Mononuclear cell (primary cell): ENCODE results near the gene DDA1. TPM values are rescaled to one million over a fixed set of nuclear protein-coding genes. Genes with fewer than 3 reads are reported as not detected.
"Not testable (repeated sequence)": the region's sequence is repeated elsewhere in the genome, so short reads cannot be mapped to it uniquely, and the experiment has no call there.

ENCODE experiments used
- H3K27me3 ChIP-seq: 2 replicates; pipeline ENCODE4 v1.6.0; 2011; ENCODE audit warnings: low read length, control low read depth; ENCODE audit not compliant: insufficient read depth
- H3K4me1 ChIP-seq: 2 replicates; pipeline ENCODE4 v1.5.1; 2011; ENCODE audit warnings: mild to moderate bottlenecking, low read length, control low read depth; ENCODE audit not compliant: insufficient read depth
- H3K4me3 ChIP-seq: 2 replicates; pipeline ENCODE4 v1.5.1; 2011; ENCODE audit warnings: mild to moderate bottlenecking, low read length, moderate library complexity
- H3K9me3 ChIP-seq: 2 replicates; pipeline ENCODE4 v1.5.1; 2011; ENCODE audit warnings: low read depth, mild to moderate bottlenecking, control low read depth, low read length
- total RNA-seq: library from RNA; depleted of rRNA; stranded (reverse); fragments of >200 nt; gene quantifications from one replicate; pipeline ENCODE4 v1.2.3, GENCODE V29; 2012

DDA1 gene
- total RNA-seq, 1 donor: 13.7 TPM

DNA sequence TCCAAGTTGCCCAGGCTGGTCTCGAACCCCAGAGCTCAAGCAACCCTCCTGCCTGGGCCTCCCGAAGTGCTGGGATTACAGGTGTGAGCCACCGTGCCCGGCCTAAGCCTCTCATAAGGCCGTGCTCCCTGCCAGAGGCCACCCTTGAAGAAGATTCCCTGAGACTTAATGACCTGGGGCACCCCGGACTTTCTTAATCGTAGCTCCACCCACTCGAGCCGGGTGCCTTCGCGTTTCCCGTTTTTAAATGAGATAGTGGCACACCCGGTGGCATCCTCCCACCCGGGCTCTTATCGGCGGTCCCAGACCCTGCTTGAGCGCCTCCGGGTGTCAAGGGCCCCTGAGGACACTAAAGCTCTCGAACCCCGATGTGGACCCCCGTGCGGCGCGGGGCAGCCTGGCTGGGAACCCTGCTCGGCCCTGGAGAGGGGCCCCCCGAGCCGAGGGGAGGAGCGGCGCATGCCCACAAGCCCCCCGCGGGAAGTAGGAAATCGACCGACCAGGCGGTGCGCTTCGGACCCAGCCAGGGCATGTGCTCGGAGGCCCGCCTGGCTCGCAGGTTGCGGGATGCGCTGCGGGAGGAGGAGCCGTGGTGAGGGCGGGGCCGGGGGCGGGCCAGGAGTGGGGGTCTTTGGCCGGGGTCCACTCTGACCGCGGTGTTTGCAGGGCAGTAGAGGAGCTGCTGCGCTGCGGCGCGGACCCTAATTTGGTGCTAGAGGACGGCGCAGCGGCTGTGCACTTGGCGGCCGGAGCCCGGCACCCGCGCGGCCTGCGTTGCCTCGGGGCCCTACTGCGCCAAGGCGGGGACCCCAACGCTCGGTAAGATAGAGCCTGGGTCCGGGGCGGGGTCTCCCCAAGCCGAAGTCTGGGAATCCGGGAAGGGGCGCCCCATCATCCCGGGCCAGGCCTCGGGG, 27.7 kb upstream of the DDA1 start, which contains the start of gene ANKLE1:
ANKLE1 (plus strand) TSS at position 511 of the 914 bp plus-strand sequence; CDS start at position 531, 20 bp downstream.
- no peaks in the 10 kb centered on the region for H3K27me3 ChIP-seq
- no peaks in the 10 kb centered on the region for H3K9me3 ChIP-seq
- H3K4me1 ChIP-seq: peaks cover 23% of the 10 kb centered on the region
- H3K4me3 ChIP-seq: peak within 1 kb of the TSS; percentile 44

DNA sequence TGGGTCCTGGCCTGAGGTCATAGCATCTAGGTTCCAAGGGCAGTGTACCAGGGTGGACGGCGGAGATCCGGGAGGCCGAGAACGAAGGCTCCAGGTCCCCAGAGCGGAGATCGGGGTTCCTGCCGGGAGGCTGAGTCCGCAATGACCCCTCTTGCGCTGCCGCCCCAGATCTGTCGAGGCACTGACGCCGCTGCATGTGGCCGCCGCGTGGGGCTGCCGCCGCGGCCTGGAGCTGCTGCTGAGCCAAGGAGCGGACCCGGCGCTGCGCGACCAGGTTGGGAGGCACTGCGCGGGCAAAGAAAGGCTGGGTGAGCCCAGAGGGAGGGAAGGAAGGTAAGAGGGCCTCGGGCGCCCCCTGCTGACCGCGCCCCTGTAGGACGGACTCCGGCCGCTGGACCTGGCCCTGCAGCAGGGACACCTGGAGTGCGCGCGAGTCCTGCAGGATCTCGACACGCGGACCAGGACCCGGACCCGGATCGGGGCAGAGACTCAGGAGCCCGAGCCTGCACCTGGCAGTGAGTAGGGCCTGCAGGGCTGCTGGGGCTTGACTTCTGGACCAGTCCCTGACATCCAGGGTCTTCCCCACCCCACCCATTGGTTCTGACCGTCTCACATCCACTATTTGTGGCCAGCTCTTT, 26.8 kb upstream of the DDA1 start:
- H3K27me3 ChIP-seq: no peaks in the 10 kb centered on the region
- H3K4me1 ChIP-seq: peaks cover 23% of the 10 kb centered on the region
- H3K4me3 ChIP-seq: peak overlapping the region; percentile 44
- no peaks in the 10 kb centered on the region for H3K9me3 ChIP-seq

DNA sequence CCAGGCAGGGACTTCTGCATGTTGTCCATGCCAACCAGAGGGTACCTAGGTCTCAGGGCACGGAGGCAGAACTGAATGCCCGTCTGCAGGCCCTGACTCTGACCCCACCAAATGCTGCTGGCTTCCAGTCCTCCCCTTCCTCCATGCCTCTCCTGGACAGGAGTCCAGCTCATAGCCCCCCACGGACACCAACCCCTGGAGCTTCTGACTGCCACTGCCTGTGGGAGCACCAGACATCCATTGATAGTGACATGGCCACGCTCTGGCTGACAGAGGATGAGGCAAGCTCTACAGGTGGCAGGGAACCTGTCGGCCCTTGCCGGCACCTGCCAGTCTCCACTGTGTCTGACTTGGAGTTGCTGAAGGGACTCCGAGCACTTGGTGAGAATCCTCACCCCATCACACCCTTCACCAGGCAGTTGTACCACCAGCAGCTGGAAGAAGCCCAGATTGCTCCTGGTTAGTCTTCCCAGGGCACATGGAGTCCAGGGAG, 25.8 kb upstream of the DDA1 start:
- Histone ChIP-seq H3K27me3 (no peaks in the 10 kb centered on the region), H3K9me3 (no peaks in the 10 kb centered on the region), H3K4me1 (peaks cover 23% of the 10 kb centered on the region), H3K4me3 (no peak overlapping the region)

DNA sequence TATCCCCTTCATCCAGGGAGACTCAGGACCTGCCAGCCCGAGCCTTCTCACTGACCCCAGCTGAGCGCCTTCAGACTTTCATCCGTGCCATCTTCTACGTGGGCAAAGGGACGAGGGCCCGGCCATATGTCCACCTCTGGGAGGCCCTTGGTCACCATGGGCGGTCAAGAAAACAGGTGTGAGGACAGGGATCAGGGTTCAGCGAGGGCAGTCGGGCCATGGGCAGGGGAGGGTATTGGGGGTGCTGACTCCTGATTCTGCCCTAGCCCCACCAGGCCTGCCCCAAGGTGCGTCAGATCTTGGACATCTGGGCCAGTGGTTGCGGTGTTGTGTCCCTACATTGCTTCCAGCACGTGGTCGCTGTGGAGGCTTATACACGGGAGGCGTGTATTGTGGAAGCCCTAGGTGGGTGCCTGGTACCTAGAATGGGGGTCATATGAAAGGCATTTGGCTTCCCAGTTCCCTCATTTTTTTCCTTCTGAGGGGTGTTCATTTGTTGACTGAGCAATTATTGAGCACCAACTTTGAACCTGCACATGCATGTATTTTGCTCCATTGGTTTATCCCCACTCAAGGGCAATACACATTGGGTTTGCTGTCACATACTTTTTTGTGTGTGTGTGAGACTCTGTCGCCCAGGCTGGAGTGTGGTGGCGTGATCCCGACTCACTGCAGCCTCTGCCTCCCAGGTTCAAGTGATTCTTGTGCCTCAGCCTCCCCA, 23.8 kb upstream of the DDA1 start:
- H3K4me3 ChIP-seq: no peak overlapping the region
- no peaks in the 10 kb centered on the region for H3K27me3 ChIP-seq
- no peaks in the 10 kb centered on the region for H3K9me3 ChIP-seq
- H3K4me1 ChIP-seq: peaks cover 23% of the 10 kb centered on the region

DNA sequence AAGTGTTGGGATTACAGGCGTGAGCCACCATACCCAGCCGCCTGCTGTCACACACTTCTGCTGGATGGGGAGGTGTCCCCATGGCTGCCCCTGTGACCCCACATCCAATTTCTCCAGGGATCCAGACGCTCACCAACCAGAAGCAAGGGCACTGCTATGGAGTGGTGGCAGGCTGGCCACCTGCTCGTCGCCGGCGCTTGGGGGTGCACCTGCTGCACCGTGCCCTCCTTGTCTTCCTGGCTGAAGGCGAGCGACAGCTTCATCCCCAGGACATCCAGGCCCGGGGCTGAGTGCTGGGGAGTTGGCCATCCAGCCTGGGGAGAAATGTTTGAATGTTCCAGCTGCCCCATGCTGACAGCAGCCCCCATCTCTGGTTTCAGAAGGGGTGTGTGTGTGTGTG, 23.1 kb upstream of the DDA1 start:
- H3K4me3 ChIP-seq: no peak overlapping the region
- no peaks in the 10 kb centered on the region for H3K9me3 ChIP-seq
- no peaks in the 10 kb centered on the region for H3K27me3 ChIP-seq
- peaks cover 18% of the 10 kb centered on the region for H3K4me1 ChIP-seq

DNA sequence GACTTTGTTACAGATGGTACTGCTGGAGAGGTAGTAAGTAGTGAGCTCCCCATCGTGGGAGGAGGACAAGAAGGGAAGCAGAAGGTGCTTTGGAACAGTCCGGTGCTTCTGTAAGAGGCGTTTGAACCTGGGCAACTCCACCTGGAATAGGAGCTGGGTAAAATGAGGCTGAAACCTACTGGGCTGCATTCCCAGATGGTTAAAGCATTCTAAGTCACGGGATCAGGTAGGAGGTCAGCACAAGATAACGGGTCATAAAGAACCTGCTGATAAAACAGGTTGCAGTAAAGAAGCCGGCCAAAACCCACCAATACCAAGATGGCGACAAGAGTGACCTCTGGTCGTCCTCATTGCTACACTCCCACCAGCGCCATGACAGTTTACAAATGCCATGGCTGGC, 22.6 kb upstream of the DDA1 start:
- H3K27me3 ChIP-seq: no peaks in the 10 kb centered on the region
- no peaks in the 10 kb centered on the region for H3K9me3 ChIP-seq
- H3K4me1 ChIP-seq: peaks cover 13% of the 10 kb centered on the region
- no peak overlapping the region for H3K4me3 ChIP-seq

DNA sequence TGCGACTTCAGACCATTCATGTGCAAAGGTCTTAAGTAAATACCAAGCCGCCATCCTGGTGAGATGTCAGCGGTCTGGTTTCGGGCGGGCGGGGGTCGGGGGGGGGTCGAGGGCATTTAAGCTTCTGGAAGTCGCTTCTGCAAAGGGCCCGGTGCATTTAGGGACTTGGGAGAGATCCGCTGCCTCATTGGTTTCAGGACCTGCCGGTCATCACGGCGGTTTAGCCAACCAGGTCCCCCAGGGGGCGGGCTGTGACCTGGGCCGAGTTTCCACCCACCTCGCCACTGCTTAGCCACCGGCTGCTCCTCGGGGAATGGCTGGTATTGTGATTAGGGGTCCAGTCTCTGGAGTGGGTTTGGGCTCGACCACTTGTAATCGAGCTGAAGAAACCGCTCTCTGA, 19.9 kb upstream of the DDA1 start:
- Histone ChIP-seq H3K4me3 (no peak overlapping the region), H3K4me1 (peaks cover 11% of the 10 kb centered on the region), H3K27me3 (no peaks in the 10 kb centered on the region), H3K9me3 (no peaks in the 10 kb centered on the region)

DNA sequence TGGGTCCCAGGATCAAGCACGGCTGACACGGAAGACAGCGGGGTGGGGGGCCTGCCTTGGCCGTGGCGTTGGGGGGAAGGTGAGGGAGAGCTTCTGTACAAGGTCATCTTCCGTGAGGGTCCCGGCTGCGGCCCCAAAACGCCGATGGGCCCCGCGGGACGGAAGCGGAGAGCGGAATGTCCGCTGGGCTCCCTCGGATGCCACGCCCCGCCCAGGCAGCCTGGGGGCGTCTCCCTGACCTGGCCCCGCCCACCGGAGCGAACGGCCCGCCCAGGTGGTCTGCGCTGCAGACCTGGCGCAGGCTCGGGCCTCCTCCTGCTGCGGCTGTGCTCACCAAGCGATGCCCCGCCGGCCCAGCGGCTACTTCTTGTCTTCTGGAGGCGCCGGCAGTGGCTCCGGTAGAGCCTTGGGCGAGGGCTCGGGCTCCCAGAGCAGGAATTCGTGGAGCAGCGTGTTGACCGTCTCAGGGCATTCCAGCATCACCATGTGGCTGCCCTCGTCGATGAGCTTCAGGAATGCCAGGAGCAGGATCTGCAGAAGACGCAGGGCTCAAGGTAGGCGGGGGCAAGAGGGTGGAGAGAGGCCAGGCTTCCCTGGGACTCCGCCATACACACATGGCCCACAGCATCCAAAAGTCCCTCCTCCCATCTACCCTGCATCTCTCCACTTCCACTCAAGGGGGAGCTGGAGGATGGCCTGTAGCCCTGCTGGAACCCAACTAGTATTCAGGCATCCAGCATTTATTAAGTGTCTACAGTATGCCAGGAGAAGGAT, 16.9 kb upstream of the DDA1 start:
- Histone ChIP-seq H3K27me3 (no peaks in the 10 kb centered on the region), H3K9me3 (no peaks in the 10 kb centered on the region), H3K4me3 (peak overlapping the region; percentile 47), H3K4me1 (peaks cover 11% of the 10 kb centered on the region)

DNA sequence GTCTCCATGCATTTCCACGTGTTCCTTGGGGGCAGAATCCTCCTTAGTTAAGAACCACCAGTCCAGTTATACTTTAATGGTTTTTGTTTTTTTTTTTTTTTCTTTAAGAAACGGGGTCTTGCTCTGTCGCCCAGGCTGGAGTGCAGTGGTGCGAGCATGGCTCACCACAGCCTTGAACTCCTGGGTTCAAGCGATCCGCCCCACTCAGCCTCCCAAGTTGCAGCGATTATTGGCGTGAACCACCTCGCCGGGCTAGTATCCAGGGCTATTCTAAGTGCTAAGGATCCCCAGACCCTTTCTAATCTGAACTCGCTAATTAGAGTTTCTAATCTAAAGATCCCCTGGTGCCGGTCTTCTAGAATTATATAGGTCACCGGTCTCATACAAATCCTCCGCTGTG, 15.8 kb upstream of the DDA1 start:
- Histone ChIP-seq H3K9me3 (no peaks in the 10 kb centered on the region), H3K27me3 (no peaks in the 10 kb centered on the region), H3K4me1 (peaks cover 11% of the 10 kb centered on the region), H3K4me3 (no peak overlapping the region)

DNA sequence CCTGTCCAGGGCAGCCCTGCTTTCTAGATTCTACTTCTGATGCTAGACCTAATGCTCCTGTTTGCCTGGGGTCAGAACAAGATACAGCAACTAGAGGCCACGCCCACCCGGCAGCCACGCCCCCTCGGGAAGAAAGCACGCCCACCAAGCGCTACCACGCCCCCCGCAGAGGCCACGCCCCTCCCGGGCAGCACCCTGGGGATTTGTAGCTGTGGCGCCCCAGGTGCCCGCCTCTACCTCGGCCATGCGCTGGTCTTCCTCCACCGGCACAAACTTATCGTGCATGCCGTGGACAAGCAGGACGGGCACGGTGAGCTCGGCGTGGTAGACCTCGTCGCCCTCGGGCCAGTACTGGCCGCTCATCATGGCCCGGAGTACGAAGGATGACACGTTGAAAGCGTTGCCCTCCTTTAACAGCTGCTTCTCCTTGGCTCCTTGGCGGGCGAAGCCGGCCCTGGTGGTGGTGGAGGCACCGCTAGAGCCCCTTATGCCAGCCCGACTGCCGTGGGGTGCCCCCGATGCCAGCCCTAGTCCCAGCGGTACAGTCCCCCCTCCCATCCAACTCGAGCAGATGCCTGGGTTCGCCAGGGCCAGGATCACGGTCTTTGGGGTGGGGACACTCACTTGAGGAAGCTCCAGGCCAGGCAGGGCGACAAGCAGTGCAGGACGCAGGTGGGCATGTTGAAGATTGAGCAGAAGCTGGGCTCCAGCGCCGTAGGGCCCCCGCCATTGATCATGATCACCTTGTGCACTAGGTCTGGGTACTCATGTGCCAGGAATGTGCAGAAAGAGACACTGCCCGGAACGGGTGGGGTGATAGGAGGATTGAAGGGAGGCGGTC, 15.1 kb upstream of the DDA1 start:
- Histone ChIP-seq H3K9me3 (no peaks in the 10 kb centered on the region), H3K4me1 (peaks cover 11% of the 10 kb centered on the region), H3K27me3 (no peaks in the 10 kb centered on the region), H3K4me3 (no peak overlapping the region)

DNA sequence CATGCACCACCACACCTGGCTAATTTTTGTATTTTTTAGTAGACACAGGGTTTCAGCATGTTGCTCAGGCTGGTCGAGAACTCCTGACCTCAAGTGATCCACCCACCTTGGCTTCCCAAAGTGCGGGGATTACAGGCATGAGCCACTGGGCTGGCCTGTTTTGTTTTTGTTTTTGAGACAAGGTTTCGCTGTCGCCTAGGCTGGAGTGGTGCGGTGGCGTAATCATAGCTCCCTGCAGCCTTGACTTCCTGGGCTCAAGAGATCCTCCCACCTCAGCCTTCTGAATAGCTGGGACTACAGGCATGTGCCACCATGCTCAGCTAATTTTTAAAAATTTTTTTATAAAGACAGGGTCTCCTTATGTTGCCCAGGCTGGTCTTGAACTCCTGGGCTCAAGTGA, 13.8 kb upstream of the DDA1 start:
- H3K4me3 ChIP-seq, H3K9me3 ChIP-seq, H3K27me3 ChIP-seq: not testable (repeated sequence)

DNA sequence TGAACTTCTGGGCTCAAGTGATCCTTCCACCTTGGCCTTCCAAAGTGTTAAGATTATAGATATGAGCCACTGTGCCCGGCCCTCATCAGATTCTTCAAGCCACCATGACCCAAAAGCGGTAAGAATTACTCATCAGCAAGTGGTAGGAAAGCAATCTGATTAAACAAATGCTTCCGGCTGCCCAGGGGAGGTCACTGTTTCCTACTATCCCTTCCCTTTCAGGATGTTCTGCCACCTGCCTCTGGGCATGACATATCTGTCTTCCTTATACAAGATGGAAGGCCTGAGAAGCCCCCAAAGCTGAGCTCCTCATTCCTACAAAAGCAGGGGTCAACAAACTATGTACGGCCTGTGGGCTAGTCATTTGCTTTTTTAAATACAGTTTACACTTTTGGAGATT, 13.1 kb upstream of the DDA1 start:
- Histone ChIP-seq H3K4me3 (no peak overlapping the region), H3K4me1 (peaks cover 11% of the 10 kb centered on the region), H3K27me3 (no peaks in the 10 kb centered on the region), H3K9me3 (no peaks in the 10 kb centered on the region)

More for the DNA sequence above, 13.8 kb upstream of the DDA1 start:
- peaks cover 11% of the 10 kb centered on the region for H3K4me1 ChIP-seq

DNA sequence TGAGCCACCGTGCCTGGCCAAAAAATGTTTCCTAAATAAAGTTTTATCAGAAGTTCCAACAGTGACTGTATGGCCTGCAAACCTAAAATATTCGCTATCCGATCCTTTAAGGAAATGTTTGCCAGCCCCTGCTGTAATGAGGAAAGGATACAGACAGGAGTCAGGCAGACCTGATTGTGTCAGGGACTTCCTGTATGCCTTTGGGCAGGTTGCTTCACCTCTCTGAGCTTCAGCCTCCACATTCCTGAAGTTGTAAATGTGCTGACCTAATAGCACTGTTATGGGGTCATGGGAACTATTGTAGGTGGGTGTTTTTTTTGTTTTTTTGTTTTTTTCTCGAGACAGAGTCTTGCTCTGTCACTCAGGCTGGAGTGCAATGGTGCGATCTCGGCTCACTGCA, 12.4 kb upstream of the DDA1 start:
- H3K27me3 ChIP-seq: no peaks in the 10 kb centered on the region
- H3K9me3 ChIP-seq: no peaks in the 10 kb centered on the region
- no peak overlapping the region for H3K4me3 ChIP-seq
- H3K4me1 ChIP-seq: peaks cover 10% of the 10 kb centered on the region
